Smooth muscle cell (in vitro differentiated cells): ENCODE data around the gene SF3B6. TPM values are rescaled to one million over a fixed set of nuclear protein-coding genes. Genes with fewer than 3 reads are reported as not detected.

ENCODE experiments used
- DNase-seq: peaks from one replicate; lab custom pipeline; 2025; ENCODE audit not compliant: unreplicated experiment; lab: John Stamatoyannopoulos, UW
- H2AFZ ChIP-seq: fragments of 200-600 bp; sonication (generic); 2 replicates; pipeline ENCODE4 v1.6.0; 2016; ENCODE audit warnings: antibody characterized with exemption, low read depth, mild to moderate bottlenecking
- H3F3A ChIP-seq: fragments of 200-600 bp; sonication (generic); 2 replicates; pipeline ENCODE4 v1.6.0; 2017; ENCODE audit warnings: antibody characterized with exemption, low read depth
- H3K27ac ChIP-seq: fragments of 200-600 bp; sonication (generic); 2 replicates; pipeline ENCODE4 v1.5.1; 2016; ENCODE audit warnings: low read depth, mild to moderate bottlenecking
- H3K27me3 ChIP-seq: fragments of 200-600 bp; sonication (generic); 2 replicates; pipeline ENCODE4 v1.6.1; 2016; ENCODE audit warnings: low read depth, mild to moderate bottlenecking
- H3K36me3 ChIP-seq: fragments of 200-600 bp; sonication (generic); 2 replicates; pipeline ENCODE4 v1.5.1; 2016; ENCODE audit warnings: low read depth
- H3K4me1 ChIP-seq: fragments of 200-600 bp; sonication (generic); 2 replicates; pipeline ENCODE4 v1.5.1; 2016; ENCODE audit warnings: low read depth
- H3K4me2 ChIP-seq: fragments of 200-600 bp; sonication (generic); 2 replicates; pipeline ENCODE4 v1.6.0; 2016; ENCODE audit warnings: mild to moderate bottlenecking
- H3K4me3 ChIP-seq: fragments of 200-600 bp; sonication (generic); 2 replicates; pipeline ENCODE4 v1.5.1; 2016; ENCODE audit warnings: mild to moderate bottlenecking
- H3K79me2 ChIP-seq: fragments of 200-600 bp; sonication (generic); 2 replicates; pipeline ENCODE4 v1.6.0; 2016; ENCODE audit warnings: low read depth, mild to moderate bottlenecking
- H3K9ac ChIP-seq: fragments of 200-600 bp; sonication (generic); 2 replicates; pipeline ENCODE4 v1.6.0; 2016; ENCODE audit warnings: low read depth
- H3K9me3 ChIP-seq: fragments of 200-600 bp; sonication (generic); replicated peaks from 2 replicates; pipeline ENCODE4 v1.5.1; 2016; ENCODE audit warnings: low read depth
- H4K20me1 ChIP-seq: fragments of 200-600 bp; sonication (generic); 2 replicates; pipeline ENCODE4 v1.6.0; 2016; ENCODE audit warnings: low read depth
- CTCF ChIP-seq: fragments of 200-600 bp; sonication (generic); IDR thresholded peaks from 2 replicates; pipeline ENCODE4 v1.5.1; 2017; ENCODE audit warnings: borderline replicate concordance, mild to moderate bottlenecking, antibody characterized with exemption; ENCODE audit not compliant: insufficient read depth, poor library complexity, severe bottlenecking
- WGBS: methylation state at CpG from one replicate; pipeline ENCODE4 v1.1.7; 2016; ENCODE audit warnings: low lambda C conversion rate; 5-methylcytosine and 5-hydroxymethylcytosine counted together
- polyA plus RNA-seq: library from polyadenylated mRNA; unstranded; fragments of >200 nt; fragmentation: Nextera tagmentation; extraction: Ambion mirVana; gene quantifications from 2 replicates; pipeline ENCODE4 v1.2.1, GENCODE V29; 2016
- small RNA-seq: library from RNA; depleted of rRNA; stranded (forward); fragments of <200 nt; gene quantifications from one replicate; pipeline ENCODE3, GENCODE V24; 2014
- total RNA-seq: library from RNA; depleted of rRNA; stranded (reverse); fragments of >200 nt; gene quantifications from 2 replicates; pipeline ENCODE4 v1.2.3, GENCODE V29; 2014

The SF3B6 gene
- total and polyA plus RNA-seq, 2 experiments from 2014 or later, result 210 to 260 TPM

- H2AFZ ChIP-seq, result no peak overlapping the region
- no peak overlapping the region for H3K4me2 ChIP-seq
- no peaks in the 10 kb centered on the region for H3K4me1 ChIP-seq
- no peak for DNase-seq
- no peaks in the 10 kb centered on the region for H3K9me3 ChIP-seq
- H3K27me3 ChIP-seq, result no peaks in the 10 kb centered on the region
- no peak overlapping the region for H3K9ac ChIP-seq
- no peaks in the 10 kb centered on the region for H3K79me2 ChIP-seq
- TF ChIP-seq CTCF, result no peak
- H3K36me3 ChIP-seq, result no peaks in the 10 kb centered on the region
- WGBS, result 95% methylated on average over 4 of the region's 8 CpGs
- no peak overlapping the region for H3K4me3 ChIP-seq
- H3K27ac ChIP-seq, result no peak overlapping the region
- no peaks in the 10 kb centered on the region for H4K20me1 ChIP-seq
- H3F3A ChIP-seq, result no peaks in the 10 kb centered on the region
These were observed 58.4 kb downstream of the SF3B6 start for GRCh38 chr2:24017711-24018110.

Small RNA genes within 50 kb of the gene (small RNA-seq; reads per million reads assigned to genes)
- gene RNU6-370P, result not detected

Other genes starting within 250 kb of the SF3B6 start
- gene ATAD2B, start 149.2 kb downstream of the SF3B6 start, total RNA-seq, result 17.5 and 19.1 TPM in 2 replicates
- 6.2 and 8.3 TPM in 2 replicates for gene ATAD2B, start 149.2 kb downstream of the SF3B6 start, polyA plus RNA-seq
- 21.6 and 26.0 TPM in 2 replicates for gene UBXN2A, start 135.9 kb downstream of the SF3B6 start, total RNA-seq
- 15.5 and 19.1 TPM in 2 replicates for gene UBXN2A, start 135.9 kb downstream of the SF3B6 start, polyA plus RNA-seq
- 0.04 TPM in 1 of 2 replicates, not detected in the other for gene MFSD2B, start 66.2 kb downstream of the SF3B6 start, total RNA-seq
- 0.54 and 1.7 TPM in 2 replicates for gene MFSD2B, start 66.2 kb downstream of the SF3B6 start, polyA plus RNA-seq
- gene WDCP, start 28.9 kb downstream of the SF3B6 start, total RNA-seq, result 7.7 and 9.1 TPM in 2 replicates
- gene WDCP, start 28.9 kb downstream of the SF3B6 start, polyA plus RNA-seq, result 2.5 and 3.1 TPM in 2 replicates
- 17.2 and 17.5 TPM in 2 replicates for gene FKBP1B, start 26.6 kb downstream of the SF3B6 start, total RNA-seq
- 26.3 and 29.8 TPM in 2 replicates for gene FKBP1B, start 26.6 kb downstream of the SF3B6 start, polyA plus RNA-seq
- gene TP53I3, start 8.5 kb upstream of the SF3B6 start, total RNA-seq, result 24.9 and 39.3 TPM in 2 replicates
- gene TP53I3, start 8.5 kb upstream of the SF3B6 start, polyA plus RNA-seq, result 56.3 and 80.3 TPM in 2 replicates
- 1.5 TPM in 1 of 2 replicates, not detected in the other for gene PFN4, start 47.0 kb upstream of the SF3B6 start, total RNA-seq
- gene PFN4, start 47.0 kb upstream of the SF3B6 start, polyA plus RNA-seq, result 0.85 and 1.0 TPM in 2 replicates
- 7.0 and 14.2 TPM in 2 replicates for gene FAM228B, start 47.1 kb upstream of the SF3B6 start, total RNA-seq
- gene FAM228B, start 47.1 kb upstream of the SF3B6 start, polyA plus RNA-seq, result 16.6 and 18.1 TPM in 2 replicates
- not detected in 2 replicates for gene FAM228A, start 98.7 kb upstream of the SF3B6 start, total RNA-seq
- 0.27 and 0.57 TPM in 2 replicates for gene FAM228A, start 98.7 kb upstream of the SF3B6 start, polyA plus RNA-seq